ENCODE results near the gene WDR5B. TPM values are rescaled to one million over a fixed set of nuclear protein-coding genes. Genes with fewer than 3 reads are reported as not detected.

Gene WDR5B
- total and polyA plus RNA-seq, 2 of the 8 experiments (the other 6 are each of a cell fraction or from before 2014, with no cell fraction given): 1.9 to 3.5 TPM

- TF ChIP-seq NRF1 (IDR thresholded peaks at IDR 0.05; ENCODE audit: low read depth, low read length) (no peak), KDM4A (IDR thresholded peaks at IDR 0.05; ENCODE audit: low read depth, low read length, severe bottlenecking) (no peak), POLR2AphosphoS5 (IDR thresholded peaks at IDR 0.05; ENCODE audit: low read depth, low read length) (no peak), GTF2F1 (IDR thresholded peaks at IDR 0.05; ENCODE audit: borderline replicate concordance, low read depth, low read length) (no peak), PHF8 (conservative IDR thresholded peaks at IDR 0.05; ENCODE audit: low read depth, low read length) (no peak), EGR1 (IDR thresholded peaks at IDR 0.05; ENCODE audit: borderline replicate concordance, low read depth, low read length) (no peak)
These were observed 51.4 kb downstream of the WDR5B start (continued) for GRCh38 chr3:122364490-122364889.

Small RNAs within 50 kb of the gene (small RNA-seq; reads per million reads assigned to genes)
- not detected for gene AC083798.1 (ENCODE audit: insufficient read depth)

Other genes starting within 250 kb of the WDR5B start
- 0.25 and 0.58 TPM in 2 replicates for gene CASR, start 232.4 kb downstream of the WDR5B start, total RNA-seq (2021; fragmentation: NEBNext Ultra II Directional; extraction: Animal tissue kit (Norgen Biotek cat#: 25700))
- gene CASR, start 232.4 kb downstream of the WDR5B start, polyA plus RNA-seq (2011; rRNA removed): 0.28 and 0.36 TPM in 2 replicates
- gene CSTA, start 90.8 kb downstream of the WDR5B start, total RNA-seq (2021; fragmentation: NEBNext Ultra II Directional; extraction: Animal tissue kit (Norgen Biotek cat#: 25700)): not detected in 2 replicates
- not detected in 2 replicates for gene CSTA, start 90.8 kb downstream of the WDR5B start, polyA plus RNA-seq (2011; rRNA removed)
- gene MIX23, start 32.8 kb downstream of the WDR5B start, total RNA-seq (2021; fragmentation: NEBNext Ultra II Directional; extraction: Animal tissue kit (Norgen Biotek cat#: 25700)): 69.6 and 90.1 TPM in 2 replicates
- gene MIX23, start 32.8 kb downstream of the WDR5B start, polyA plus RNA-seq (2011; rRNA removed): 10.9 and 22.1 TPM in 2 replicates
- 54.1 and 59.7 TPM in 2 replicates for gene FAM162A, start 31.9 kb downstream of the WDR5B start, total RNA-seq (2021; fragmentation: NEBNext Ultra II Directional; extraction: Animal tissue kit (Norgen Biotek cat#: 25700))
- gene FAM162A, start 31.9 kb downstream of the WDR5B start, polyA plus RNA-seq (2011; rRNA removed): 21.0 and 38.2 TPM in 2 replicates
- gene KPNA1, start 98.9 kb upstream of the WDR5B start, total RNA-seq (2021; fragmentation: NEBNext Ultra II Directional; extraction: Animal tissue kit (Norgen Biotek cat#: 25700)): 59.0 and 63.0 TPM in 2 replicates
- gene KPNA1, start 98.9 kb upstream of the WDR5B start, polyA plus RNA-seq (2011; rRNA removed): 12.2 and 14.8 TPM in 2 replicates
- 3.4 and 3.7 TPM in 2 replicates for gene PARP9, start 148.2 kb upstream of the WDR5B start, total RNA-seq (2021; fragmentation: NEBNext Ultra II Directional; extraction: Animal tissue kit (Norgen Biotek cat#: 25700))
- 1.9 and 4.5 TPM in 2 replicates for gene PARP9, start 148.2 kb upstream of the WDR5B start, polyA plus RNA-seq (2011; rRNA removed)
- gene DTX3L, start 148.3 kb upstream of the WDR5B start, total RNA-seq (2021; fragmentation: NEBNext Ultra II Directional; extraction: Animal tissue kit (Norgen Biotek cat#: 25700)): 8.4 and 11.3 TPM in 2 replicates
- 1.7 and 1.9 TPM in 2 replicates for gene DTX3L, start 148.3 kb upstream of the WDR5B start, polyA plus RNA-seq (2011; rRNA removed)
- gene PARP15, start 161.6 kb upstream of the WDR5B start, total RNA-seq (2021; fragmentation: NEBNext Ultra II Directional; extraction: Animal tissue kit (Norgen Biotek cat#: 25700)): 0.21 and 0.37 TPM in 2 replicates
- 0.33 and 0.45 TPM in 2 replicates for gene PARP15, start 161.6 kb upstream of the WDR5B start, polyA plus RNA-seq (2011; rRNA removed)